ENCODE data around the gene SYAP1. TPM values are rescaled to one million over a fixed set of nuclear protein-coding genes. Genes with fewer than 3 reads are reported as not detected.

SYAP1 gene, protein sequence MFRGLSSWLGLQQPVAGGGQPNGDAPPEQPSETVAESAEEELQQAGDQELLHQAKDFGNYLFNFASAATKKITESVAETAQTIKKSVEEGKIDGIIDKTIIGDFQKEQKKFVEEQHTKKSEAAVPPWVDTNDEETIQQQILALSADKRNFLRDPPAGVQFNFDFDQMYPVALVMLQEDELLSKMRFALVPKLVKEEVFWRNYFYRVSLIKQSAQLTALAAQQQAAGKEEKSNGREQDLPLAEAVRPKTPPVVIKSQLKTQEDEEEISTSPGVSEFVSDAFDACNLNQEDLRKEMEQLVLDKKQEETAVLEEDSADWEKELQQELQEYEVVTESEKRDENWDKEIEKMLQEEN
- total RNA-seq, result 10 to 100 TPM; 13.0 to 13.9 TPM

DNA sequence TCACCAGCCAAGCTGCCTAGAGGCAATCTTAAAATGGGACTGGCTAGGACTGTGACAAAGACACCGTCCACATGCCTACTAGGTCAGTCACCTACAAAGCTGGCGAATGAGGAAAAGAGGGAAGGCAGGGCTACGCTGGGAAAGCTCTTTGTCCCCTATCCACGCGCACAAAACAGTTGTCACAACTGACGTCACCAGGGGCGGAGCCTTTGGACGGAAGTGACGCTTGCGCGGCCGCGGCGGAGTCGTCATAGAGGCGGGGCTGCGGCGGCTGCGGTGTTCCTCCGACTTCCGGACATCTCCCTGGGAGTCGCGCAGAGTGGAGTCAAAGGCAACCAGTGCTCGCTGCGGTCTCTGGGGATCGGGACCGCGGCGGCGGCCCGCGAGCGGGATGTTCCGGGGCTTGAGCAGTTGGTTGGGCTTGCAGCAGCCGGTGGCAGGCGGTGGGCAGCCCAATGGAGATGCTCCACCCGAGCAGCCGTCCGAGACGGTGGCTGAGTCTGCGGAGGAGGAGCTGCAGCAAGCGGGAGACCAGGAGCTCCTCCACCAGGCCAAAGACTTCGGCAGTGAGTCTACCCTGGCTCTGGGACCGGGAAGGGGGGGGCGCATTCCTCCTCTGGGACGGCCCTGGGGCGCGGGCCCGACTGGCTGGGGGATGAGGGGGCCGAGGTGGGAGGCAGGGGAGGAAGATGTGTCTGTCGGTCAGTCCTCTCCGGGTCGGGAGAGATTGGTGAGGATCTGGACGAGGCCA is at the start of gene SYAP1:
SYAP1 (plus strand) TSS at position 279 of the 751 bp plus-strand sequence; CDS start at position 392, 113 bp downstream.
- Mint-ChIP-seq H3K9me3 (ENCODE audit: insufficient read depth) (no peaks in the 10 kb centered on the region), H3K27ac (peak within 1 kb of the TSS; percentile 94), H3K36me3 (ENCODE audit: low read depth) (peaks cover 6% of the 10 kb centered on the region), H3K27me3 (ENCODE audit: low read depth) (no peaks in the 10 kb centered on the region), H3K4me3 (peak within 1 kb of the TSS; percentile 90), H3K4me1 (ENCODE audit: low read depth) (peaks cover 21% of the 10 kb centered on the region)
- ChIA-PET CTCF (interaction anchor here (1.7 kb wide), 1 partner anchor 11 kb away, joined by 4 read pairs; no protein-coding TSS in a partner anchor), POLR2A (interaction anchor here (1.0 to 1.5 kb wide), 4 partner anchors 8 to 982 kb away, joined by 3 to 7 read pairs (median 5); partner anchors contain the start of gene CA5B)
- peak; percentile 93 for ATAC-seq
- DNase-seq, result peak; percentile 93

DNA sequence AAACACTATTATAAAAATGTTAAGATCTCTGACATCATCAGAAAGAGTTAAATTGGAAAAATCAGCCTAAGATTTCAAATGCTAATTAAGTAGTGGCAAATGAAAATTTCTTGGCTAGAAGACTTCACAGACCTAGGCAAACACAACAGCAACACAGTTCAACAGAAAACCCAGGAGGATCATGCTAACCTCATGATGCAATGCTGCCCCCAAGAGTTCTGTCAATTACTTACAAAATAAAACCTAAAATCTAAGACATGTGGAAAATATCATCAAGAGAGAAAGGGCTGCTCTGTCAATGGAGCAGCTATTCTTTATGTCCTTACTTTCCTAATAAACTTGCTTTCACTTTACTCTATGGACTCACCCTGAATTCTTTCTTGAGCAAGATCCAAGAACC is 48.4 kb upstream of the SYAP1 start:
- Mint-ChIP-seq H3K4me3 (no peak overlapping the region), H3K4me1 (ENCODE audit: low read depth) (no peaks in the 10 kb centered on the region), H3K27ac (no peak overlapping the region), H3K9me3 (ENCODE audit: insufficient read depth) (no peaks in the 10 kb centered on the region), H3K36me3 (ENCODE audit: low read depth) (peaks cover 2% of the 10 kb centered on the region), H3K27me3 (ENCODE audit: low read depth) (no peaks in the 10 kb centered on the region)
- peak; percentile 44 for ATAC-seq
- CTCF ChIA-PET, result interaction anchor here (0.6 to 1.5 kb wide), 3 partner anchors 227 to 529 kb away, joined by 3 to 5 read pairs (median 5); no protein-coding TSS in a partner anchor
- POLR2A ChIA-PET, result no interaction called here
- DNase-seq, result peak; percentile 41

DNA sequence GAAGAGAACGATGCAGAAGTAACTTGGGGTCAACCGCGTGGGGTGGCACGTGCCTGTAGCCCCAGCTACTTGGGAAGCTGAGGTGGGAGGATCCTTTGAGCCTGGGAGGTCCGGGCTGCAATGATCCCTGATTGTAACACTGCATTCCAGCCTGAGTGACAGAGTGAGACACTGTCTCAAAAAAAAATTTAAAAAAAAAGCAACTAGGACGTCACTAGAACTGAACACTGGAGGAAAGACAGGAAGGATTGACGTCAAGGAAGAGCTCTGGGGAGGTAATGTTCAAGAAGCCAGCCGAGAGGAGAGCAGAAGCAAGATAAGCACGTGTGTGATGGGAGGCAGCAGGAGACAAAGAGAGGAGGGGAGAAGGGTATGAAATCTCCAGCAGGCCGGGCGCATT is 40.7 kb upstream of the SYAP1 start:
- POLR2A ChIA-PET, result no interaction called here
- Mint-ChIP-seq H3K9me3 (ENCODE audit: insufficient read depth) (no peaks in the 10 kb centered on the region), H3K4me3 (no peak overlapping the region), H3K27me3 (ENCODE audit: low read depth) (no peaks in the 10 kb centered on the region), H3K4me1 (ENCODE audit: low read depth) (no peaks in the 10 kb centered on the region), H3K36me3 (ENCODE audit: low read depth) (peaks cover 3% of the 10 kb centered on the region), H3K27ac (no peak overlapping the region)
- CTCF ChIA-PET, result no interaction called here
- DNase-seq (no peak), ATAC-seq (no peak)

DNA sequence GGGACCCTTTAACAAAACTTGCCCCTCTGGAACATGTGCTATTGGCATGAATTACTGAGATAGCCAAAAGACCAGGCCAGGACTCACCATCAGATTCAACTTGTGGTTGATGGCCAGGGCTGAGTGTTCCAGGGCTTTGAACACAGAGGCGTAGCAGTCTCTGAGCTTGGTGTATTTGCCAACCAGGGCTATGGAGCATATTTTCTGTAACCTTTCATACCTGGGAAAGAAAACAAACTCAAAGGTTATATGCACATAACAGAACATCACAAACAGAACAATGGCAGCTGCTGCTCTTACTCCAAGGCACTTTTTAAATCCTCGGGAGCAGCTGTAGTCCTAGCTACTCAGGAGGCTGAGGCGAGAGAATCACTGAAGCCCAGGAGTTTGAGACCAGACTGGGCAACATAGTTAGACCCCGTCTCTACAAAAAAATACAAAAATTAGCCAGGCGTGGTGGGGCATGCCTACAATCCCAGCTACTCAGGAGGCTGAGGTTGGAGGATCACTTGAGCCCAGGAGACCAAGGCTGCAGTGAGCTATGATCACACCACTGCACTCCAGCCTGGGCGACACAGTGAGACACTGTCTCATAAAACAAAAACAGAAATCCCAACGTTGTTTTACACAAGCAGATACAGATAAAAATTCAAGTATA is 36.3 kb upstream of the SYAP1 start:
- DNase-seq (no peak), ATAC-seq (no peak)
- H3K36me3 Mint-ChIP-seq (ENCODE audit: low read depth), result no peaks in the 10 kb centered on the region
- H3K27ac Mint-ChIP-seq, result no peak overlapping the region
- ChIA-PET CTCF (interaction anchor here (0.6 to 1.1 kb wide), 2 partner anchors 13 to 238 kb away, joined by 3 to 4 read pairs; no protein-coding TSS in a partner anchor), POLR2A (no interaction called here)
- H3K4me1 Mint-ChIP-seq (ENCODE audit: low read depth), result no peaks in the 10 kb centered on the region
- no peaks in the 10 kb centered on the region for H3K27me3 Mint-ChIP-seq (ENCODE audit: low read depth)
- H3K4me3 Mint-ChIP-seq, result no peak overlapping the region
- H3K9me3 Mint-ChIP-seq (ENCODE audit: insufficient read depth), result no peaks in the 10 kb centered on the region

DNA sequence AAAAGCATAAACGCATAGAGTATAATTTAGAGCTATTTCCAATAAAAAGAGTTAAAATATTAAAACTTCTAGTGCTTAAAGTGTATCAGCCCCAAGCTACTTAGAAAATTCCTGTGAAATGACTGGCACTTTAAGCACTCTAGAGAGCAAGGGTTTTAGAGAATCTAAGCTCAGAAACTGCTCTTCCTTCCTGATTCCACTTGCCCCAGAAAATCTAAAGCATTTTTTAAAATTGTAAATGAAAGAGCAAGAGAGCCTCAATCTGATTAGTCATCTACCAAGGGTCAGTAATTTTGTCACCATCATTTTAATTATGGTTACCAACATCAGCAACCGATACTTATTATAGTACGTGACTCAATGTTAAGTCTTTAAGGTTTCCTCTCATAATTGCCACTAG is 31.9 kb upstream of the SYAP1 start:
- Mint-ChIP-seq H3K4me3 (no peak overlapping the region), H3K9me3 (ENCODE audit: insufficient read depth) (no peaks in the 10 kb centered on the region), H3K27ac (no peak overlapping the region), H3K27me3 (ENCODE audit: low read depth) (no peaks in the 10 kb centered on the region), H3K36me3 (ENCODE audit: low read depth) (no peaks in the 10 kb centered on the region), H3K4me1 (ENCODE audit: low read depth) (no peaks in the 10 kb centered on the region)
- ATAC-seq, result no peak
- CTCF ChIA-PET, result no interaction called here
- POLR2A ChIA-PET, result no interaction called here
- no peak for DNase-seq

DNA sequence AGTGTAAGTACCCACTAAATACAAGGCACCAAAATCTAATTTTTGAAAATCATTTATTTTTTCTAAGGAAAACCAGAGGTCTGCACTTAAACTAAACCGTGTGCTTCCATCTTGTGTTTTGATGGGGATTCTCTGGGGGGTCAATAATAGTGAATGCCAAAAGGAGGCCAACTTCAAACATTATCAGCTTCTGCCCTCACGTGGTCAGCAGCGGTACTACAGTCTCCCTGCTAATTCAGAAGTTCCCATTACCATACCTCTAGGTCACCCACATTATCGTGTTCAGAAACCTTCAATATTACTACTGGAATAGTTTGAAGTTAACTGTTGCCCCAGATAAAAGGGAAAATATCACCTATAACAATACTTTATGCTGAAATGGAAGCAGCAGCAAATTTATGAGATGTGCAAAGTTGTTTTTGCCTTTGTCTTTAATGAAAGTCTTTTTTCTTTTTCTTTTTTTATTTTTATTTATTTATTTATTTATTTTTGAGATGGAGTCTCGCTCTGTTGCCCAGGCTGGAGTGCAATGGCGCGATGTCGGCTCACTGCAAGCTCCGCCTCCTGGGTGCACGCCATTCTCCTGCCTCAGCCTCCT is 24.2 kb upstream of the SYAP1 start:
- ATAC-seq (no peak), DNase-seq (peak; percentile 62)
- no peaks in the 10 kb centered on the region for H3K27me3 Mint-ChIP-seq (ENCODE audit: low read depth)
- peaks cover 2% of the 10 kb centered on the region for H3K36me3 Mint-ChIP-seq (ENCODE audit: low read depth)
- H3K27ac Mint-ChIP-seq, result no peak overlapping the region
- ChIA-PET CTCF (interaction anchor here (2.0 kb wide), 1 partner anchor 31 kb away, joined by 5 read pairs; no protein-coding TSS in a partner anchor), POLR2A (no interaction called here)
- no peaks in the 10 kb centered on the region for H3K4me1 Mint-ChIP-seq (ENCODE audit: low read depth)
- H3K4me3 Mint-ChIP-seq, result no peak overlapping the region
- H3K9me3 Mint-ChIP-seq (ENCODE audit: insufficient read depth), result no peaks in the 10 kb centered on the region

DNA sequence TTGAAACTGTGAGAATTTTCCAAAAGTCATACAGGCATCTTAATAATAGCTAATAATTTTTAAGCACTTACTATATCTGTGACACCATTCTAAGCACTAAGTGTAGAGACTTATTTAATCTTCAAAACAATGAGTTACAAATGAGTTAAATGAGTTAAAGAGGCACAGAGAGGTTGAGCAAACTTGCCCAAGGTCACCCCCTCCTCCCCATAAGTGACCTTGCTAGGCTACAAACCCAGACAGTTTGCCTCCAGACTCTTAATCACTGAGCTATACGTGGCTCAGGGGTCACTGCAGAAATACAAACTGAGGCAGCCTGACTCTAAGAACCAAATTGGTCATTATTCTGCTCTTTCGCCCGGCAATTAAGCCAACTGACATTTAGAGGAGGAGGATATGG is 22.5 kb upstream of the SYAP1 start:
- Mint-ChIP-seq H3K36me3 (ENCODE audit: low read depth) (peaks cover 2% of the 10 kb centered on the region), H3K27me3 (ENCODE audit: low read depth) (no peaks in the 10 kb centered on the region), H3K4me1 (ENCODE audit: low read depth) (no peaks in the 10 kb centered on the region), H3K4me3 (no peak overlapping the region), H3K27ac (no peak overlapping the region), H3K9me3 (ENCODE audit: insufficient read depth) (no peaks in the 10 kb centered on the region)
- POLR2A ChIA-PET, result no interaction called here
- CTCF ChIA-PET, result interaction anchor here (0.8 to 2.0 kb wide), 4 partner anchors 15 to 252 kb away, joined by 3 to 5 read pairs (median 4); partner anchors contain the start of gene CTPS2
- ATAC-seq (no peak), DNase-seq (no peak)

DNA sequence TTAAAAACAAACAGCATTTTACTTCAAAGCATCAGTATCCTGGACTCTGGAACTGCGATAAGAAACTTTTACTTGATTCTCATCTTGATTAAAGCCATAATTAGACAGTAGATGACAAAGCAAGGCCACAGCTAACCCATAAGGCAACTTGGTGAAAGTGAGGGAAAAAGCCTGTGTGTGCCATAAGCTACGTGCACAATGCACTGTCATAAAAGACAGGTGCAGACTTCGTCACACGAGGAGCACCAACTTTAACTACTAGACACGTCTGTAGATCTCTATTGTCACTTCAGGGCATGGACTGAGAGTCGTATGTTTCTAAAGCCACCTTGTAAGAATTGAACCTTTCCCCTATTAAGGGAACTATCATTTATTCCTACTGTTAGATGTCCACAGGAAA is 20.0 kb upstream of the SYAP1 start:
- no peaks in the 10 kb centered on the region for H3K27me3 Mint-ChIP-seq (ENCODE audit: low read depth)
- DNase-seq (no peak), ATAC-seq (no peak)
- H3K4me3 Mint-ChIP-seq, result no peak overlapping the region
- CTCF ChIA-PET, result no interaction called here
- H3K27ac Mint-ChIP-seq, result no peak overlapping the region
- H3K9me3 Mint-ChIP-seq (ENCODE audit: insufficient read depth), result no peaks in the 10 kb centered on the region
- H3K36me3 Mint-ChIP-seq (ENCODE audit: low read depth), result peaks cover 2% of the 10 kb centered on the region
- POLR2A ChIA-PET, result no interaction called here
- H3K4me1 Mint-ChIP-seq (ENCODE audit: low read depth), result no peaks in the 10 kb centered on the region

DNA sequence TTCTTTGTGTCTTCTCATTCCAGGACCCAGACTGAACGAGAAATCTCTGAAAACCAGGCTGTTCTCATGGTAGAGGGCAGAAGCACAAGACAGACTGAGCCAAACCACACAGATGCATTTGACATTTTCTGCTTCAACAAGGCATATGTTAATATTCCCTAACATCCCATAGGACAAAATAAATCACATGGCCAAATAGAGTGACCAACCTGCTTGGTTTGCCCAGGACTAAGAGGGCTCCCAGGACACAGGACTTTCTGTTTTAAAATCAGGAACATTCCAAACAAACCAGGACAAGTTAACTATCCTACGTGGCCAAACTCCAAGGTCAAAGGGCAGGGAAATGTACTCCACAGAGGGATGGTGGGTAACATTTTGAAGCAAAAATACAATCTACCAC is 18.7 kb upstream of the SYAP1 start:
- no peak for ATAC-seq
- H3K9me3 Mint-ChIP-seq (ENCODE audit: insufficient read depth), result no peaks in the 10 kb centered on the region
- POLR2A ChIA-PET, result no interaction called here
- no peaks in the 10 kb centered on the region for H3K4me1 Mint-ChIP-seq (ENCODE audit: low read depth)
- H3K36me3 Mint-ChIP-seq (ENCODE audit: low read depth), result peaks cover 2% of the 10 kb centered on the region
- no peak for DNase-seq
- no peak overlapping the region for H3K27ac Mint-ChIP-seq
- H3K27me3 Mint-ChIP-seq (ENCODE audit: low read depth), result no peaks in the 10 kb centered on the region
- H3K4me3 Mint-ChIP-seq, result no peak overlapping the region
- CTCF ChIA-PET, result no interaction called here

DNA sequence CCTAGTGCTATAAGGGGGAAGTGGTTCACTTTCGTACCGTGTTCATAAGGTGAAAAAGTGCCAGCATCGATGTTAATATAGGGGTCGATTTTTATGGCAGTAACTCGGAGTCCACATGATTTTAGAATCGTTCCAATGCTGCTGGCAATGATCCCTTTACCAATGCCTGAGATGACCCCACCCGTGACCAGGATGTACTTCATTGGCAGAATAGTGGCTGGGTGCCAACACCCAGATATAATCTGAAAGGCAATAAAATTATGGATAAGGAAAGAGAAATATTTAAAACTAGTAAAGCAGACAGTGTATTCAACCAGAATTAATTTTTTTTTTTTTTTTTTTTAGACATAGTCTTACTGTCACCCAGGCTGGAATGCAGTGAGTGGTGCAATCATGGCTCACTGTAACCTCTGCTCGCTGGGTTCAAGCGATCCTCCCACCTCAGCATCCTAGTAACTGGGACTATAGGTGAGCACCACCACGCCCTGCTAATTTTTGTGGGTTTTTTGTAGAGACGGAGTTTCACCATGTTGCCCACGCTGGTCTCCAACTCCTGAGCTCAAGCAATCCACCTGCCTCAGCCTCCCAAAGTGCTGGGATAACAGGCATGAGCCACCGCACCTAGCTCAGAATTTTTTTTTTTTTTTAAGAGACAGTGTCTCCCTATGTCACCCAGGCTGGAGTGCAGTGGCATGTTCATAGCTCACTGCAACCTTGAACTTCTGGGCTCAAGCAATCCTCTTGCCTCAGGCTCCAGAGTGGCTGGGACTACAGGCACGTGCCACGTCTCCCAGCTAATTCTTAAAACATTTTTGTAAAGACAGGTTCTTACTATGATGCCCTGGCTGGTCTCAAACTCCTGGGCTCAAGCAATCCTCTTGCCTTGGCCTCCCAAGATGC is 16.5 kb upstream of the SYAP1 start:
- CTCF ChIA-PET, result no interaction called here
- H3K9me3 Mint-ChIP-seq (ENCODE audit: insufficient read depth), result no peaks in the 10 kb centered on the region
- no peak overlapping the region for H3K4me3 Mint-ChIP-seq
- DNase-seq (no peak), ATAC-seq (no peak)
- no peaks in the 10 kb centered on the region for H3K36me3 Mint-ChIP-seq (ENCODE audit: low read depth)
- no peak overlapping the region for H3K27ac Mint-ChIP-seq
- no peaks in the 10 kb centered on the region for H3K27me3 Mint-ChIP-seq (ENCODE audit: low read depth)
- POLR2A ChIA-PET, result no interaction called here
- no peaks in the 10 kb centered on the region for H3K4me1 Mint-ChIP-seq (ENCODE audit: low read depth)

DNA sequence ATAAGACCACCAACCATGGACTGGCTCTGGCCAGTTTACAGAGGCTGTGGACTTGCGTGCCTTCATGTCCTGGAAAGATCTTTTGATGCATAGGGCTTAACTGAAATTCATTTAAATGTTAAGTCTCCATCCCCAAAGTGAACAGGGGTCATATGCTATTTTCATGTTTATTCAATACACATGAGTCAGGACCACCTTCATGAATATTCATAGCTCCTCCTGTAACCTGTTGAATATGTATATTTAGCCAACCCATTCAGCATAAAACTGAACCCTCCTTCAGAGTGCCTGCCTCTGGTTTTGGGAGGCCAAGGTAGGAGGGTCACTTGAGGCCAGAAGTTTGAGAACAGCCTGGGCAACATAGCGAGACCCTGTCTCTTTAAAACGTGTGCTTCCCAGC is 14.0 kb upstream of the SYAP1 start:
- ATAC-seq, result no peak
- ChIA-PET POLR2A (interaction anchor here (0.6 kb wide), 1 partner anchor 312 kb away, joined by 3 read pairs; no protein-coding TSS in a partner anchor), CTCF (no interaction called here)
- no peak for DNase-seq
- Mint-ChIP-seq H3K27me3 (ENCODE audit: low read depth) (no peaks in the 10 kb centered on the region), H3K36me3 (ENCODE audit: low read depth) (no peaks in the 10 kb centered on the region), H3K4me1 (ENCODE audit: low read depth) (no peaks in the 10 kb centered on the region), H3K9me3 (ENCODE audit: insufficient read depth) (no peaks in the 10 kb centered on the region), H3K27ac (no peak overlapping the region), H3K4me3 (no peak overlapping the region)
